Muscle of arm (tissue), 12 donors: Measurements from ENCODE around the gene ZNF79. TPM values are rescaled to one million over a fixed set of nuclear protein-coding genes. Genes with fewer than 3 reads are reported as not detected.

ENCODE experiments used
- DNase-seq: peaks from one replicate; pipeline ENCODE4 v3.0.0-alpha.2; 2013
- polyA plus RNA-seq, 12 donors: library from polyadenylated mRNA; unstranded; fragments of 120-200 nt; gene quantifications; one replicate each; pipeline ENCODE4 v1.2.1, GENCODE V29; 2013; ENCODE audit not compliant: insufficient read length in 12 of 12

Gene ZNF79
- polyA plus RNA-seq, 12 donors = 3.8 to 6.7 (median 5.1) TPM; not detected in 2

DNA sequence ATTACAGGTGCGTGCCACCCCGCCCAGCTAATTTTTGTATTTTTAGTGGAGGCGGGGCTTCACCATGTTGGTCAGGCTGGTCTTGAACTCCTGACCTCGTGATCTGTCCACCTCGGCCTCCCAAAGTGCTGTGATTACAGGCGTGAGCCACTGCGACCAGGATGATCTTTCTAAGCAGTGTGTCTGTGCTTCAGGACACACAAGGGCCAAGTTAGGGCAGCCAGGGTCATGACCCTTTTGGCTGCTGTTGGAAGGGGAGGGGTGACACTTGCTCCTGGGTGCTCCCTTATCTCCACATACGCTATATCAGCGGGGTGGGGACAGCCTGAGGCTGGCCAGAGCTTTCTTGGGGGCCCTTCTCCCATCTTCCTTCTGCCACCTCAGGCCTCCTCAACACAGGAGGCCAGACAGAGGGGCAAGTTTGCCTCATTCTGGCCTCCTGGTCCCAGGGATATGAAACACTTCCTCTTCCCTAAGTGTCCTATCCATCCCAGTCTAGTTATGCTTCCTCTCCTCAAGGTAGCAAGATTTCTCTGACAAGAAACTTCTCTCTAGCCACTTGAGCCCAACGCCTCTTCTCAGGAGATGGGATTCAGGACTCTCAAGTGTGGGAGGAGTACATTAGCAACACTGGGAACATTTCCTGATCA, 1.9 kb upstream of the ZNF79 start:
- DNase-seq = no peak

DNA sequence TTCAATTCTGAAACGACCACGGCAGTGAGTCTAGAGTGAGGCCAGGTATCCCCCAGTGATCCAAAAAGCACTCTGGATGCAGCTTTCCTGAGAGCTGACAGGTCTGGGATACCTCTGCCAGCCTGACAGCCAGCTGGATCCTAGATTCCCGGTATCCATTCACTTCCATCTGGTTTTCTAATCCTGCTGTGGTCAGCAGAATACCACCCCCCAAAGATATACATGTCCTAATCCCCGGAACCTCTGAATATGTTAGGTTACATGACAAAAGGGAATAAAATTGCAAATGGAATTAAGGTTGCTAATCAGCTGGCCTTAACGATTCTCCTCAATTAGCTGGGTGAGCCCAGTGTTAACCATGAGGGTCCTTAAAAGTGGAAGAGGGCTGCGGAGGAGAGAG, 1.4 kb upstream of the ZNF79 start:
- no peak for DNase-seq

DNA sequence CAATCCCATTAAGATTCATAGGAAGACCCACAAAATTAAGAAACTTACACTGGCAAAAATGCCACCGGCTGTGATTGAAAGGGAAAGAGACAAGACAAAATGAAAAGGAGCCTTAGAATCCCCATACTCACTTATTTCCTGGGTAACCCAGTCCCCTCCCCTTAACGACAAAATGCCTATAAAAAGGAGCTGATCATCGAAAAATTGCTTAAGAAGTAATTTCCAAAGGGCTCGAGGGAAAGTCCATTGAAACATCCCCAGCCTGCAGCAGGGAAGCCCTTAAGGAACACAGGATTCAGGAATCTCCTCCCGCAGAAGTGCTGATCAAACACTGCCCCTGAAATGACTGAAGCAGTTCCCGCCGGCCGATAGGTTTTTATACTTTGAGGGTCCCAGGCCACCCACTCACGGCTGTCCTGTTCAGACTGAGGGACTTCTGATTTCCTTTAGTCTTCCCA, 677 bp upstream of the ZNF79 start:
- no peak for DNase-seq

- DNase-seq = no peak
Observed at GRCh38 chr9:127424676-127424999, 456 bp downstream of the ZNF79 start.

- no peak for DNase-seq
Observed at GRCh38 chr9:127426756-127427155, 2.6 kb downstream of the ZNF79 start.

GRCh38 chr9:127428348-127428747, 4.2 kb downstream of the ZNF79 start:
- no peak for DNase-seq

- DNase-seq = no peak
Observed at GRCh38 chr9:127430415-127430814, 6.2 kb downstream of the ZNF79 start.

GRCh38 chr9:127437497-127438264, 13.5 kb downstream of the ZNF79 start:
- DNase-seq = no peak

DNA sequence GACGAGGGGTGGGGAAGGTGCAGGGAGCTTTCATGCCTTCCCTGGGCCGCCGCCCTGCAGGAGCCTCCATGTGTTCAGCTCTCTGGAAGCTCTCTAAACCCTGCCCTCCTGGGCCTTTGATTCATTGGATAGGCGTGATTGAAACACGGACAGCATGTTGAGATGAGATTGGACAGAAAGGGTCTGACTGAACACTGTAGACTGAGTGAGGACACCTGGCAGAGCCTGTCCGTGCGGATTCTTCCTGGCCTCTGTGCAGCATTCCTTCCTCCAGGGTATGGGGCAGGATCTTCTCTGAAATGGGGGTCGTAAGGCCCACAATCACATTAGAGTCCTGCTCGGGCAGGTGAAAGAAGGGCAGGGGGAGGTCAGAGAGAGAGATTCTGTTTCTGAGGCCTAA, 14.2 kb downstream of the ZNF79 start:
- no peak for DNase-seq

DNA sequence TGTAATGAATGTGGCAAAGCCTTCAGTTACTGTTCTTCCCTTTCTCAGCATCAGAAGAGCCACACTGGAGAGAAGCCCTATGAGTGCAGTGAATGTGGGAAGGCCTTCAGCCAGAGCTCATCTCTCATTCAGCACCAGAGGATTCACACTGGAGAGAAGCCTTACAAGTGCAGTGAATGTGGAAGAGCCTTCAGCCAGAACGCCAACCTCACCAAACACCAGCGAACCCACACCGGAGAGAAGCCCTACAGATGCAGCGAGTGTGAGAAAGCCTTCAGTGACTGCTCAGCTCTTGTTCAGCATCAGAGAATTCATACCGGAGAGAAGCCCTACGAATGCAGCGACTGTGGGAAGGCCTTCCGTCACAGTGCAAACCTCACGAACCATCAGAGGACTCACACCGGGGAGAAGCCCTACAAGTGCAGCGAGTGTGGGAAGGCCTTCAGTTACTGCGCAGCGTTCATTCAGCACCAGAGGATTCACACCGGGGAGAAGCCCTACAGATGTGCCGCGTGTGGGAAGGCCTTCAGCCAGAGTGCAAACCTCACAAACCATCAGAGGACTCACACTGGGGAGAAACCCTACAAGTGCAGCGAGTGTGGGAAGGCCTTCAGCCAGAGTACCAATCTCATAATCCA, 20.2 kb downstream of the ZNF79 start:
- DNase-seq = no peak

DNA sequence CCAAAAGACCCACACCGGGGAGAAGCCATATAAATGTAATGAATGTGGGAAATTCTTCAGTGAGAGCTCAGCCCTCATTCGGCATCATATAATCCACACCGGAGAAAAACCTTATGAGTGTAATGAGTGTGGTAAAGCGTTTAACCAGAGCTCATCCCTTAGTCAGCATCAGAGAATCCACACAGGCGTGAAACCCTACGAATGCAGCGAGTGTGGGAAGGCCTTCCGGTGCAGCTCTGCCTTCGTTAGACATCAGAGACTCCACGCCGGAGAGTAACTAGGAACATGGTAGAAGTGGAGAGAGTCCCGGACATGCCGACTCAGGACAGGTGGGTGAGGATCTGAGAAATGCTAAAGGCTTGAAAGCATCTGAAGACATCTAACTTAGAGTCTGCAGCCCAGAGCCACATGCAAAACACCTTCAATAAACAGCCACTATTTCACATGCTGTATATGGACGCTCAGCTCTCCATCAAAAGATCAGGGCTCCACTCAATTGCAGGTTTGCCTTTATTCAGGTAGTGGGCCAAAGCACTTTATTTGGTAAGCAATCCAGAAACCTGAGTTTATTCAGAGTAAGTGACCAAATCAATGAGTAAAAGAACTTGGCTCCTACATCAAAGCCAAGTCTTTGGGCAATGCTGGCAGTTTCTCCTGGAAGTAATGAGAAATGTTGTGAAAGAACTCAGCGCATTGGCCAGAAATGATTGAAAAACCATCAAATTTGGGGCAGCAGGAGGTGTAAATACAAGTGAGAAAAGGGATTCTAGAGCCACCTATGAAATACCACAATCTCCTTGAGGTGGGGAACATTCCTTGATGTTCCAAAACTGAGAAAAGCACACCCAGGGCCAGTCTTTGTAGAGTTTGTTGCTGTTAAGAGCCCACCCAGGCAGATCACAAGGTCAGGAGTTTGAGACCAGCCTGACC, 21.0 kb downstream of the ZNF79 start:
- no peak for DNase-seq

- no peak for DNase-seq
Observed at GRCh38 chr9:127445851-127446712, 21.9 kb downstream of the ZNF79 start.

GRCh38 chr9:127446713-127447415, 22.7 kb downstream of the ZNF79 start:
- no peak for DNase-seq

GRCh38 chr9:127447416-127448111, 23.4 kb downstream of the ZNF79 start:
- no peak for DNase-seq

DNA sequence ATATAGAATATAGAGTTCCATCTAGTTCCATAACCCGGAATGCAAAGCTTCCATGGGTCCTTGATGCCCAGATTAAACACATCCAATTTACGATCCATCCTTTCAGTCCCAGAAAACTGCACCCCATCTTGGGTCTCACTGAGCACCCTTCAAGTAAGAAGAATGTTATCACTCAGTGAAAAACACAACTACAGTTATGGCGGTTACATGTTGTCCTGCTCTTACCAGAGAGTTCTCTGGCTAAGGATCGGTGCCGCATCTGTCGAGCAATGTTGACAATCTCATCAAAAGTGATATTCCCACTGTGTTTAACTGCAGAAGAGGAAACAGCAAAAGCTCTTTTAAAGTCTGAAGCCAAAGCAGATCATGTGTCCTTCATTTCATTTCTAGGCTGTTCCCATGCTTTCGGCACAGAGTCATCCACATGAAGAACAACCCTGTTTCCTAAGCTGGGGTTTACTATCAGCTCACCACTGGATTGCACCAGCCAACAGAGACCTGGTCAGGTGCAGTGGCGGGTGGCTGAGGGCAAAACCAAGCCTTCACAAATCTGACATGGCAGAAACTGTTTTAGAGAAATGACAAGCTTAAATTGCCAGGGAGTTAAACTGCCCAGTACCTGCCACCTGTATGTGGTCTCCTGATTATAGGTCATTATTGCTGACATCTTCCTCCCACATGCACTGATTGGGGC, 24.1 kb downstream of the ZNF79 start:
- no peak for DNase-seq

- DNase-seq = no peak
Observed at GRCh38 chr9:127449332-127449966, 25.3 kb downstream of the ZNF79 start.

GRCh38 chr9:127450243-127450760, 26.1 kb downstream of the ZNF79 start:
- peak; percentile 18 for DNase-seq
